GM23338 (cell line): ENCODE results near the gene AKT2. TPM values are rescaled to one million over a fixed set of nuclear protein-coding genes. Genes with fewer than 3 reads are reported as not detected.
"Not testable (repeated sequence)": the region's sequence is repeated elsewhere in the genome, so short reads cannot be mapped to it uniquely, and the experiment has no call there.

Source experiments
- ATAC-seq: fragments of 200-7000 bp; cut with Tn5 transposase; 3 replicates; pipeline ENCODE4 v1.9.1; 2020
- DNase-seq: peaks from one replicate; pipeline ENCODE4 v3.0.0-alpha.2; 2015; ENCODE audit warnings: low spot score
- H2AFZ ChIP-seq: fragments of 200-600 bp; sonication (generic); 2 replicates; pipeline ENCODE4 v1.8.0; 2016; ENCODE audit warnings: antibody characterized with exemption, mild to moderate bottlenecking, moderate library complexity
- H3F3A ChIP-seq: fragments of 200-600 bp; sonication (generic); replicated peaks from 2 replicates; pipeline ENCODE4 v1.8.0; 2017; ENCODE audit warnings: antibody characterized with exemption, mixed run types, low read depth
- H3K27ac ChIP-seq: fragments of 200-600 bp; sonication (generic); 2 replicates; pipeline ENCODE4 v1.6.1; 2016; ENCODE audit warnings: low read depth
- H3K27me3 ChIP-seq: fragments of 200-600 bp; sonication (generic); 2 replicates; pipeline ENCODE4 v1.8.0; 2016; ENCODE audit warnings: mild to moderate bottlenecking, mixed run types, moderate library complexity; ENCODE audit not compliant: insufficient read depth
- H3K36me3 ChIP-seq: fragments of 200-600 bp; sonication (generic); 2 replicates; pipeline ENCODE4 v1.8.0; 2016; ENCODE audit warnings: mild to moderate bottlenecking; ENCODE audit not compliant: insufficient read depth
- H3K4me1 ChIP-seq: fragments of 200-600 bp; sonication (generic); 2 replicates; pipeline ENCODE4 v1.8.0; 2016; ENCODE audit warnings: mild to moderate bottlenecking, moderate library complexity; ENCODE audit not compliant: insufficient read depth
- H3K4me2 ChIP-seq: fragments of 200-600 bp; sonication (generic); 2 replicates; pipeline ENCODE4 v1.7.1; 2017; ENCODE audit warnings: mixed run types
- H3K4me3 ChIP-seq: fragments of 200-600 bp; sonication (generic); 2 replicates; pipeline ENCODE4 v1.6.1; 2016; ENCODE audit warnings: mixed run types
- H3K79me2 ChIP-seq: fragments of 200-600 bp; sonication (generic); replicated peaks from 2 replicates; pipeline ENCODE4 v1.8.0; 2017; ENCODE audit warnings: mild to moderate bottlenecking; ENCODE audit not compliant: insufficient read depth
- H3K9me2 ChIP-seq: fragments of 200-600 bp; sonication (generic); 2 replicates; pipeline ENCODE4 v1.8.0; 2017; ENCODE audit not compliant: insufficient read depth
- H4K20me1 ChIP-seq: fragments of 200-600 bp; sonication (generic); replicated peaks from 2 replicates; pipeline ENCODE4 v1.8.0; 2017; ENCODE audit warnings: mild to moderate bottlenecking; ENCODE audit not compliant: insufficient read depth
- H3K27ac Mint-ChIP-seq: 2 replicates; pipeline ENCODE4 v1.8.0; 2020; ENCODE audit warnings: inconsistent platforms, mild to moderate bottlenecking, moderate library complexity, mixed read lengths
- H3K27me3 Mint-ChIP-seq: 3 replicates; pipeline ENCODE4 v1.8.0; 2022; ENCODE audit warnings: low read depth, mild to moderate bottlenecking, moderate library complexity, mixed read lengths, inconsistent platforms; ENCODE audit not compliant: insufficient read depth, poor library complexity
- H3K36me3 Mint-ChIP-seq: 3 replicates; pipeline ENCODE4 v1.8.0; 2021; ENCODE audit warnings: low read depth, mild to moderate bottlenecking, inconsistent platforms, moderate library complexity, mixed read lengths
- H3K4me1 Mint-ChIP-seq: 3 replicates; pipeline ENCODE4 v1.8.0; 2020; ENCODE audit warnings: mild to moderate bottlenecking, inconsistent platforms, mixed read lengths
- H3K4me3 Mint-ChIP-seq: 3 replicates; pipeline ENCODE4 v1.8.0; 2021; ENCODE audit warnings: moderate library complexity, mild to moderate bottlenecking, inconsistent platforms, mixed read lengths
- H3K9me3 Mint-ChIP-seq: 3 replicates; pipeline ENCODE4 v1.8.0; 2020; ENCODE audit warnings: moderate library complexity, mild to moderate bottlenecking, inconsistent platforms, mixed read lengths
- CREB1 ChIP-seq: fragments of 250-450 bp; sonication (Bioruptor Pico); IDR thresholded peaks from 2 replicates; pipeline ENCODE4 v1.5.0; 2020; ENCODE audit warnings: low read depth, mild to moderate bottlenecking, moderate library complexity
- CTCF ChIP-seq, 2 experiments: fragments of 200-600 bp in 1 of 2; sonication (generic) in 1 of 2; conservative IDR thresholded peaks; 2 replicates each; pipeline versions ENCODE4 v1.5.1 to v1.6.1; 2016 to 2017; ENCODE audit warnings: antibody characterized with exemption in 2 of 2, low read depth in 2 of 2, mild to moderate bottlenecking in 2 of 2, moderate library complexity in 1 of 2
- ETS1 ChIP-seq: IDR thresholded peaks from 2 replicates; pipeline ENCODE4 v1.6.1; 2016; ENCODE audit warnings: antibody characterized with exemption
- NANOG ChIP-seq: IDR thresholded peaks from 2 replicates; pipeline ENCODE4 v1.6.1; 2016; ENCODE audit warnings: antibody characterized with exemption, borderline replicate concordance
- REST ChIP-seq: IDR thresholded peaks from one replicate; pipeline ENCODE4 v1.6.1; 2018; ENCODE audit warnings: antibody characterized with exemption; ENCODE audit not compliant: unreplicated experiment
- polyA plus RNA-seq: library from polyadenylated mRNA; unstranded; fragments of >200 nt; fragmentation: Nextera tagmentation; extraction: Ambion mirVana; gene quantifications from 2 replicates; pipeline ENCODE4 v1.2.1, GENCODE V29; 2016
- total RNA-seq: library from RNA; depleted of rRNA; stranded (reverse); fragments of >200 nt; shearing (Covaris generic); gene quantifications from 2 replicates; pipeline ENCODE4 v1.2.3, GENCODE V29; 2014

Gene AKT2
- total and polyA plus RNA-seq, 2 experiments from 2014 or later, result 17.6 to 123 TPM

GRCh38 chr19:40219029-40219428 lies 66.1 kb downstream of the AKT2 start:
- H3K27ac Mint-ChIP-seq, H3K36me3 Mint-ChIP-seq, DNase-seq, H3K36me3 ChIP-seq, H3K27ac ChIP-seq, H3K4me2 ChIP-seq, ATAC-seq, H3K4me3 ChIP-seq, H4K20me1 ChIP-seq, H3K4me1 Mint-ChIP-seq, H3K4me1 ChIP-seq, H3K9me3 Mint-ChIP-seq, H3K79me2 ChIP-seq, H3K9me2 ChIP-seq, H2AFZ ChIP-seq, H3K4me3 Mint-ChIP-seq: not testable (repeated sequence)
- peaks cover 13% of the 10 kb centered on the region for H3F3A ChIP-seq
- peaks cover 34% of the 10 kb centered on the region for H3K27me3 Mint-ChIP-seq
- peaks cover 11% of the 10 kb centered on the region; the same call in 1 of the 2 replicates for H3K27me3 ChIP-seq

GRCh38 chr19:40217934-40218890 lies 66.9 kb downstream of the AKT2 start, which contains the start of gene TTC9B:
TTC9B (minus strand) TSS chr19:40218384; CDS start chr19:40218381, 3 bp downstream.
- Histone ChIP-seq H3K27ac (no peak within 1 kb of the TSS), H3K36me3 (no peaks in the 10 kb centered on the region), H3F3A (peaks cover 13% of the 10 kb centered on the region), H3K27me3 (peaks cover 11% of the 10 kb centered on the region; the same call in 1 of the 2 replicates), H2AFZ (peak within 1 kb of the TSS; percentile 83; the same call in 1 of the 2 replicates), H3K79me2 (no peaks in the 10 kb centered on the region), H3K4me2 (peak within 1 kb of the TSS; percentile 84), H4K20me1 (0 out of 2 replicates have a peak, but pooled peaks cover 3% of the 10 kb centered on the region), H3K4me1 (no peaks in the 10 kb centered on the region; the same call in 1 of the 2 replicates), H3K9me2 (no peaks in the 10 kb centered on the region), H3K4me3 (peak within 1 kb of the TSS; percentile 57)
- Mint-ChIP-seq H3K9me3 (peaks cover 9% of the 10 kb centered on the region), H3K27ac (no peak within 1 kb of the TSS), H3K4me3 (peak within 1 kb of the TSS; percentile 58), H3K4me1 (peaks cover 9% of the 10 kb centered on the region), H3K36me3 (peaks cover 5% of the 10 kb centered on the region), H3K27me3 (peaks cover 34% of the 10 kb centered on the region)
- TF ChIP-seq NANOG, result no peak
- no peak for TF ChIP-seq ETS1
- TF ChIP-seq CREB1 (CRISPR knock-in tag), result peak; percentile 47; the same call in 1 of the 2 replicates
- peak in 1 of 2 experiments; percentile 22; a peak in 2 of 4 replicates for TF ChIP-seq CTCF (conservative IDR thresholded peaks at IDR 0.05; ENCODE audit: low read depth in 2 of 2)
- TF ChIP-seq REST, result peak; percentile 93
- ATAC-seq (peak; percentile 49), DNase-seq (peak; percentile 90)
